Activated T-helper 1 cell treated with anti-CD3 and anti-CD28 coated beads, Interleukin-12 subunit alpha, Interleukin-12 subunit beta, Interleukin-2, Interleukin-4 antibody, amounts not matched to agents 30 ng/mL and 10 ng/mL and 1 ng/mL, durations not matched to agents 14 hours and 24 hours and 36 hours (primary cell): Measurements from ENCODE around the gene NAA16. TPM values are rescaled to one million over a fixed set of nuclear protein-coding genes. Genes with fewer than 3 reads are reported as not detected.
"Not testable (repeated sequence)": the region's sequence is repeated elsewhere in the genome, so short reads cannot be mapped to it uniquely, and the experiment has no call there.

ENCODE experiments used
- DNase-seq: peaks from one replicate; pipeline ENCODE4 v3.0.0; 2021; ENCODE audit warnings: low spot score
- H3K27ac Mint-ChIP-seq: one replicate; pipeline ENCODE4 v1.8.0; 2021; ENCODE audit warnings: mild to moderate bottlenecking, mixed read lengths
- H3K27me3 Mint-ChIP-seq: one replicate; pipeline ENCODE4 v1.8.0; 2022; ENCODE audit warnings: mild to moderate bottlenecking, moderate library complexity, mixed read lengths; ENCODE audit not compliant: insufficient read depth
- H3K36me3 Mint-ChIP-seq: one replicate; pipeline ENCODE4 v1.8.0; 2021; ENCODE audit warnings: low read depth, mixed read lengths
- H3K4me1 Mint-ChIP-seq: one replicate; pipeline ENCODE4 v1.8.0; 2021; ENCODE audit warnings: low read depth, mixed read lengths
- H3K4me3 Mint-ChIP-seq: one replicate; pipeline ENCODE4 v1.8.0; 2021; ENCODE audit warnings: mild to moderate bottlenecking, moderate library complexity, mixed read lengths
- H3K9me3 Mint-ChIP-seq: one replicate; pipeline ENCODE4 v1.8.0; 2021; ENCODE audit warnings: mixed read lengths
- intact Hi-C: fragments of 100-400 bp; cut with micrococcal nuclease; formaldehyde crosslinking; loops from one replicate; pipeline ENCODE4 v1.15.1; 2024
- total RNA-seq: library from RNA; stranded (reverse); gene quantifications from 2 replicates; pipeline ENCODE4 v1.2.3, GENCODE V29; 2022

Gene NAA16
- total RNA-seq, 1 donor from 2014 or later = 33.4 TPM

DNA sequence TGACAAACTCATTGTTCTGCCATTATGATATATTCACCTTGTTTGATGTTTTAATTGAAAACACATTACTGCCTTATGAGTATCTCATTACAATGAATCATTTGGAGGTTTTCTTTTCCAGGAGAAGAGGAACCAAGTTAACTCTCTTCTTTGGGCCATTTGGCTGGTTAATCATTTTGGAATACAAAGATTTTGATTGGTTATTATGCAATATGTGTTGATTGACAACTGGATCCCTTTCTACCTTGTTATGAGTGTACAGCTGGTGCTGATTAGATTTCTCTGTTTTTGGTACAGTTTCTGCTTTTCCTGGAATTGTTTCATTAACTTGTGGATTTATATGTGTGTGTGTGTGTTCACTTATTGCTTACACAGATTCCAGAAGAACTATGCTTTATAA is 97.1 kb downstream of the NAA16 start:
- intact Hi-C loops = no loop called here
- Mint-ChIP-seq H3K9me3 (no peaks in the 10 kb centered on the region), H3K4me3 (no peak overlapping the region), H3K36me3 (no peaks in the 10 kb centered on the region), H3K27ac (no peak overlapping the region), H3K4me1 (no peaks in the 10 kb centered on the region), H3K27me3 (peaks cover 5% of the 10 kb centered on the region)
- no peak for DNase-seq

DNA sequence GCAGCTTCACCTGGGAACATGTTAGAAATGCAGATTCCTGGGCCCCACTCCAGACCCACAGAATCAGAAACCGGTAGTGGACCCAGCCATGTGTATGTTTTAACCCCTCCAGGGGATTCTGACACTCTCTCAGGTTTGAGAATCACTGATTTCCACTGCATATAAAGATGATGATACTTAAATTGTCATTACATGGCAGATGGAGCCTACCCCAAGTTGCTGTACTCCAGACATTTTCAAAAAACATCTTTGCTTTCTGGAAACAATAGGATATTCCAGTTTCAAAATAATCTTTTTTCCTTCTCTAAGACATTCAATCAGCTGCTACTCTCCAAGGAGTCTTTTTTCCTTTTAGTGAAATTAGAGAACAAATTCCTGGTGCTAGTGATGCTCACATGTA is 97.7 kb downstream of the NAA16 start:
- H3K27ac Mint-ChIP-seq = no peak overlapping the region
- no peaks in the 10 kb centered on the region for H3K4me1 Mint-ChIP-seq
- intact Hi-C loops = no loop called here
- H3K27me3 Mint-ChIP-seq = peaks cover 7% of the 10 kb centered on the region
- H3K36me3 Mint-ChIP-seq = no peaks in the 10 kb centered on the region
- no peak for DNase-seq
- no peak overlapping the region for H3K4me3 Mint-ChIP-seq
- no peaks in the 10 kb centered on the region for H3K9me3 Mint-ChIP-seq

GRCh38 chr13:41409611-41410010 is 98.5 kb downstream of the NAA16 start:
- intact Hi-C loops = loop anchor here (5.0 kb wide), 1 partner anchor 48 kb away; the partner anchor contains the start of gene RGCC
- DNase-seq = no peak
- H3K4me3 Mint-ChIP-seq = no peak overlapping the region
- no peak overlapping the region for H3K27ac Mint-ChIP-seq
- H3K9me3 Mint-ChIP-seq = no peaks in the 10 kb centered on the region
- H3K27me3 Mint-ChIP-seq = peaks cover 7% of the 10 kb centered on the region
- H3K36me3 Mint-ChIP-seq = no peaks in the 10 kb centered on the region
- no peaks in the 10 kb centered on the region for H3K4me1 Mint-ChIP-seq

GRCh38 chr13:41411060-41411459 is 100.0 kb downstream of the NAA16 start:
- Mint-ChIP-seq H3K36me3 (no peaks in the 10 kb centered on the region), H3K9me3 (no peaks in the 10 kb centered on the region), H3K27ac (no peak overlapping the region), H3K4me3 (no peak overlapping the region), H3K4me1 (no peaks in the 10 kb centered on the region), H3K27me3 (peaks cover 7% of the 10 kb centered on the region)
- intact Hi-C loops = loop anchor here (1.0 to 5.0 kb wide), 2 partner anchors 46 to 241 kb away; partner anchors contain the start of gene RGCC
- no peak for DNase-seq

DNA sequence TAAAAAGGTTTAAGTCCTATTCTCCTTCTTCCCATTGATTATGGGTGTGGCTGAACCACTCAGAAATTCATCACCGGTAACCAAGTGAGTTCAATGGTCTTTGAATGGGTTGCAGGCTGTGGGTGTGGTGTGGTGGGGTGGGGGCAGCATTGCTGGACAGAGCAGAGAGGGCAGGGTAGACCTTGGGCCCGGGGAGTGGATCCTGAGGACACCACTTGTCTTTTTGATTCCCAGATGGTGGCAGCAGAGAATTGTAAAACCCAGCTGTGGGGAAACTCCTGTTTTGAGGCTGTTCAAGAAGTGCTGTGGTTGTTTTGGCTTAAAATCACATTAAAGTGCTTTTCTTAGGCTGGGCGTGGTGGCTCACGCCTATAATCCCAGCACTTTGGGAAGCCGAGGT is 100.5 kb downstream of the NAA16 start:
- Mint-ChIP-seq H3K9me3 (no peaks in the 10 kb centered on the region), H3K36me3 (no peaks in the 10 kb centered on the region), H3K27me3 (peaks cover 7% of the 10 kb centered on the region), H3K4me1 (no peaks in the 10 kb centered on the region), H3K4me3 (no peak overlapping the region), H3K27ac (no peak overlapping the region)
- no peak for DNase-seq
- intact Hi-C loops = loop anchor here (1.0 to 5.0 kb wide), 2 partner anchors 46 to 241 kb away; partner anchors contain the start of gene RGCC

DNA sequence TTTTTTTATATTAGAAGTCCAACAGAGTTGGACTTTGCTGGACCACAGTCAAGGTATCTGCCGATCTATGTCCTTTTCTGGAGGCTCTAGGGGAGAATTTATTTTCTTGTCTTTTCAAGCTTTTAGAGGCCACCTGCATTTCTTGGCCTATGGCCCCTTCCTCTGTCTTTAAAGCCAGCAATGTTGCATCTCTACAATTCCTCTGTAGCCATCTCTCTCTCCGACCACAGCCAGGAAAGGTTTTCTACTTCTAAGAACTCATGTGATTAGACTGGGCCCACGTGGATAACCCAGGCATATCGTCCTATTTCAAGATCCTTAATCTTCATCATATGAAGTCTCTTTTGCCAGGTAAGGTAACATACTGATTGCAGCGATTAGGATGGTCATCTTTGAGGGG is 102.8 kb downstream of the NAA16 start:
- Mint-ChIP-seq H3K27ac (no peak overlapping the region), H3K27me3 (peaks cover 4% of the 10 kb centered on the region), H3K4me1 (no peaks in the 10 kb centered on the region), H3K4me3 (no peak overlapping the region), H3K9me3 (no peaks in the 10 kb centered on the region), H3K36me3 (no peaks in the 10 kb centered on the region)
- intact Hi-C loops = loop anchor here (5.0 kb wide), 1 partner anchor 43 kb away; the partner anchor contains the start of gene RGCC
- no peak for DNase-seq

GRCh38 chr13:41416276-41416675 is 105.2 kb downstream of the NAA16 start:
- H3K4me3 Mint-ChIP-seq = no peak overlapping the region
- H3K36me3 Mint-ChIP-seq = no peaks in the 10 kb centered on the region
- no peak for DNase-seq
- no peaks in the 10 kb centered on the region for H3K9me3 Mint-ChIP-seq
- H3K4me1 Mint-ChIP-seq = no peaks in the 10 kb centered on the region
- intact Hi-C loops = no loop called here
- no peak overlapping the region for H3K27ac Mint-ChIP-seq
- H3K27me3 Mint-ChIP-seq = peaks cover 4% of the 10 kb centered on the region

GRCh38 chr13:41418027-41418426 is 107.0 kb downstream of the NAA16 start:
- Mint-ChIP-seq H3K36me3 (no peaks in the 10 kb centered on the region), H3K4me3 (no peak overlapping the region), H3K9me3 (no peaks in the 10 kb centered on the region), H3K4me1 (no peaks in the 10 kb centered on the region), H3K27me3 (peaks cover 3% of the 10 kb centered on the region), H3K27ac (no peak overlapping the region)
- intact Hi-C loops = no loop called here
- DNase-seq = no peak

- intact Hi-C loops = no loop called here
- Mint-ChIP-seq H3K27me3 (no peaks in the 10 kb centered on the region), H3K9me3 (no peaks in the 10 kb centered on the region), H3K27ac (no peak overlapping the region), H3K4me1 (no peaks in the 10 kb centered on the region), H3K36me3 (no peaks in the 10 kb centered on the region), H3K4me3 (no peak overlapping the region)
- DNase-seq = no peak
These were observed 107.7 kb downstream of the NAA16 start for GRCh38 chr13:41418731-41419130.

GRCh38 chr13:41419206-41419605 is 108.1 kb downstream of the NAA16 start:
- intact Hi-C loops = no loop called here
- H3K27me3 Mint-ChIP-seq = no peaks in the 10 kb centered on the region
- no peak overlapping the region for H3K4me3 Mint-ChIP-seq
- no peaks in the 10 kb centered on the region for H3K4me1 Mint-ChIP-seq
- H3K36me3 Mint-ChIP-seq = no peaks in the 10 kb centered on the region
- no peaks in the 10 kb centered on the region for H3K9me3 Mint-ChIP-seq
- DNase-seq = no peak
- H3K27ac Mint-ChIP-seq = no peak overlapping the region

DNA sequence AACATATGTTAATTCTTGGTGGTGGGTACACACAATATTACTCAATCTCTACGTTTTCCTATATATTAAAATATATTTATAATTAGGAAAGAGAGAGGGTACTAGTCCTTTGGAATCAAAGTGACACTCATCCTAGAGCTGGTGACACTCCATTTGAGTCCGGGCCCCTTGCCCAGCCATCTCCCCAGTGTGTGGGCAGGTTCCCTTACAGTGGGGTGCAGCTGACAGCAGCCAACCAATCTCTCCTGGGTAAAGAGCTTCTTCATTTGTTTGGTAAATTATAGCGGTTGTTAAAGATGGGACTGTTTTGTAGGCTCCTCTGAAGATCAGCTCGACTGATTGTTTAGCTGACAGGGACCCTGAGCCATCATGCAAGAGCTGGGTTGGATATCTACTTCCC is 109.1 kb downstream of the NAA16 start:
- no peak overlapping the region for H3K4me3 Mint-ChIP-seq

DNA sequence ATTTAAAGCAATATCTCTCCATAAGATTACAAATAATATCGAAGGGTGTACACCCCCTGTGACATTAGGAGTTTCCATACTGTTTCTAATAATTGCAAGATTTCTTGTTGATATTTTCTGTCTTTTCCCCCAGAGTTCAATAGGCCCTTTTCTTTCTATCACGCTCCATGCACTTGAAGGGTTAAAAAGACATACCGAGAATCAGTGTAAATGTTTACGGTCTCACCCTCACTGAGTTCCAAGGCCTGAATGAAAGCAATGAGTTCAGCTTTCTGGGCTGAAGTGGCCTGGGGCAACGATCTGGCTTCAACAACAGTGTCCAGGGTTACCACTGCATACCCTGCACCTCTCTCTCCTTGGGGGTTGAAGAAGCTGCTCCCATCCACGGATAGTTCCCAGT is 110.3 kb downstream of the NAA16 start:
- H3K4me1 Mint-ChIP-seq, H3K4me3 Mint-ChIP-seq, H3K27ac Mint-ChIP-seq, intact Hi-C loops, H3K36me3 Mint-ChIP-seq, DNase-seq, H3K27me3 Mint-ChIP-seq, H3K9me3 Mint-ChIP-seq: not testable (repeated sequence)

More for the DNA sequence above, 109.1 kb downstream of the NAA16 start:
- Mint-ChIP-seq H3K27me3 (no peaks in the 10 kb centered on the region), H3K36me3 (no peaks in the 10 kb centered on the region), H3K4me1 (no peaks in the 10 kb centered on the region), H3K9me3 (no peaks in the 10 kb centered on the region), H3K27ac (no peak overlapping the region)
- no peak for DNase-seq
- intact Hi-C loops = no loop called here

DNA sequence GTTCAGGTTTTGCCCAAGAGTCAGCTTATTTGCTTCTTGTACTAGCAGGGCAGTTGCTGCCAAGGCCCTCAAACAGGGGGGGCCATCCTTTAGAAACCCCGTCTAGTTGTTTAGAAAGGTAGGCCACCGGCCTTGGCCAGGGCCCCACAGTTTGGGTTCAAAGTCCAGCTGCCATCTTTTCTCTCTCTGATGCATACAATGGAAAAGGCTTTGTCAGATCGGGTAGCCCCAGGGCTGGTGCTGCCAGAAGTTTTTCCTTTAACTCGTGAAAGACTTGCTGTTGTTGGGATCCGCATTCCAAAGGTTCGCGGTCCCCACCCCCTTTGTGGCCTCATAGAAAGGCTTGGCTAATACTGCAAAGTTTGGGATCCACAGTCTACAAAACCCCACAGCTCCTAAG is 110.9 kb downstream of the NAA16 start:
- H3K9me3 Mint-ChIP-seq, DNase-seq, intact Hi-C loops, H3K27me3 Mint-ChIP-seq, H3K27ac Mint-ChIP-seq, H3K36me3 Mint-ChIP-seq, H3K4me3 Mint-ChIP-seq, H3K4me1 Mint-ChIP-seq: not testable (repeated sequence)

DNA sequence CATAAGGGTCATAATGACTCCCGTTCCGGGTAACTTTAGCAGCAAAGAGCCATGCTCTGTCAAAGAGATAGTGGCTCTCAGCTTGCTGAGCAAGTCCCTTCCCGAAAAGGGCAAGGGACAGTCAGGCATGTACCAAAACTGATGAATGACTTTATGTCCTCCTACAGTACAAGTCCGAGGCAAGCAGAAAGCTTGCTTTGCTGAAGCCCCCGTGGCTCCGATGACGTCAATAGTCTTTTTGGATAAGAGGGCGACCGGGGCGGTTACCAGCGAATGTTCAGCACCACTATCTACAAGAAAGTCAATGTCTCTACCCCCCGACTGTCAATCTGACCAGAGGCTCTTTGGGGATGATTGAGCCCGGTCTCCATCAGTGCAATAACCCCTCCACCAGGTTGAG is 112.2 kb downstream of the NAA16 start:
- H3K9me3 Mint-ChIP-seq, intact Hi-C loops, H3K27ac Mint-ChIP-seq, H3K36me3 Mint-ChIP-seq, H3K27me3 Mint-ChIP-seq, DNase-seq, H3K4me3 Mint-ChIP-seq: not testable (repeated sequence)
- H3K4me1 Mint-ChIP-seq = peaks cover 14% of the 10 kb centered on the region
